ENCODE results near the gene CMSS1. TPM values are rescaled to one million over a fixed set of nuclear protein-coding genes. Genes with fewer than 3 reads are reported as not detected.
A peak's percentile ranks its signal among the peaks of the same experiment; 100 is the strongest.

Gene CMSS1
- total RNA-seq, 8 experiments from 2014 or later: 28.2 to 57.2 (median 41.5) TPM

DNA sequence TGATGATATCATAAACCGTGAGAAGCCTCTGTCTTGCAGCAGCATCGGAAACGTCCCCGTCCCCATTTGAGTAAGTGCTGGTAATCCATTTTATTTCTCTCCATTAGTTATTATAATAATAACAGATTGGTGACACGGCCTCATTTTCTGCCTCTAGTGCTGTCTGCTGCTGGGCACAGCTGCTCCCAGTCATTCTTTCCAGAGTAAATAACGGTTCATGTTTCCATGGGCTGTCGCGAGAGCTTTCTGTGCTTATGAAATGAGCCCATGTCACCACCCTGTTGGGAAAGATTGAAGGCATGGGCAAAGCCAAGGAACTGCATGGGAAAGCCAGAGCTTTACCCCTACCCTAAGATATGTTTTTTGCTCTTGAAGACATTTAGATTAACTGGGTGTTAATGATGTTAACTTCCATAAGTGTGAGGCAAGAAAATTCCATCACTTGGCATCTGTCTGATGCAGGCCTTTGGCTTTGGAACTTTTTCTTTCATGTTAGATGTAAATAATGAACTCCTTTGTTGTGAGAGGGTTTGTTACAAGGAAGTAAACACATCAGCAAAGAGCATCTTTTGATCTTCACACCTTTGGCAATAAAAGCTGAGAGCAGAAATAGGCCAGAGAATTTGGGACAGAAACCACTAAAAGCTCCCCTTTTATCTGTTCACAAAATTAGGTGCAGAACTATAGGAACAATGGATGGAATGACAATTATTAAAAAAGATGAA lies 154.9 kb downstream of the CMSS1 start:
- peak in 5 of 8 experiments; percentile 60 to 92 (median 85) for ATAC-seq (replicated peaks in 6 of 8)
- 0 to 100% (median 68%) methylated on average over 1 to 7 of the region's 8 CpGs; no CpG with 5 or more reads in 1 of the 10 experiments for WGBS, 10 experiments
- H3K4me1 ChIP-seq (replicated peaks in 1 of 2): peaks cover 14 to 23% of the 10 kb centered on the region in 2 donors
- in situ Hi-C loops (cut with MboI; ENCODE audit: low pct_unique_long_range_greater_than_20kb in 2 of 9, low sequenced_read_pairs in 9 of 9, unreplicated experiment in 9 of 9): no loop called here
- no peak overlapping the region for H3K4me3 ChIP-seq
- H3K27ac ChIP-seq: peak overlapping the region; percentile 24 to 31

DNA sequence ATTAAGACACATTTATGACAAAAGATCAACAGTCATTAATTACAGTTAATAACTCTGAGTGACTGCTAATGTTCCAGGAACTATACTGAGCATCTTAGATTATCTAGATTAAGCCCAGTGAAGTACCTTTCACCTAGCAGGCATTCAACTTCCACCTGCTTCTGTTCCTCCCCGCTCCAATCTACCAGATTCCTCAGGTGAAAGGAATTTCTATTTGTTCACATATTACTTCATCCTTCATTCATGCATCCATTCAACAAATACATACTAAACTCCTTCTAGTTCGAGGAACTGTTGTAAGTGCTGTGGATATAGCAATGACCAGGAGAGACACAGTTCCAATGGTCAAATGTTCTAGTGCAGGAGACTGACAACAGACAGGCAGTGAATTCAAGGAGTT lies 157.3 kb downstream of the CMSS1 start:
- H3K4me1 ChIP-seq (replicated peaks in 1 of 2): peaks cover 5 to 12% of the 10 kb centered on the region in 2 donors
- 80 to 100% (median 100%) methylated on average over 1 to 2 of the region's 2 CpGs; no CpG with 5 or more reads in 2 of the 10 experiments for whole genome bisulfite sequencing, 10 experiments
- H3K4me3 ChIP-seq: no peak overlapping the region
- ATAC-seq (replicated peaks in 6 of 8): no peak
- in situ Hi-C loops (cut with MboI; ENCODE audit: low pct_unique_long_range_greater_than_20kb in 2 of 9, low sequenced_read_pairs in 9 of 9, unreplicated experiment in 9 of 9): no loop called here
- no peak overlapping the region for H3K27ac ChIP-seq

DNA sequence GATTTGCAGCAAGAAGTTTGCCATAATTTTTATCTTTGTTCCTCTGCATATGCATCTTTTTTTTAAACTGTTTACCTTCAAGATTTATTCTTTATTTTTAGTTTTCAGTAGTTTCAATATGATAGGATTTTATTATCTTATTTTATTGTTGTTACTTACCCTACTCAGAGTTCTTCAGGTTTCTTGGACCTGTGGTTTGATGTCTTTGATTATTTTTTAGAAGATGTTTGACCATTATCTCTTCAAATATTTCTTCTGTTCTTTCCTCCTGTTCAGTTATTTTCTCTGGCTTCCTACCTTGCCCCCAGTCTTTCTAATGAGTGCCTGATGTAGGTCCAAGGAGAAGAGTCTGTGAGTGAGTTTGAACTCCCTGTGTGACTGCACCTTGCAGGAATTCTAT lies 158.9 kb downstream of the CMSS1 start:
- no peak for ATAC-seq (replicated peaks in 6 of 8)
- Histone ChIP-seq H3K4me1 (replicated peaks in 1 of 2) (peaks cover 5 to 12% of the 10 kb centered on the region in 2 donors), H3K27ac (no peak overlapping the region), H3K4me3 (no peak overlapping the region)
- in situ Hi-C loops (cut with MboI; ENCODE audit: low pct_unique_long_range_greater_than_20kb in 2 of 9, low sequenced_read_pairs in 9 of 9, unreplicated experiment in 9 of 9): no loop called here

DNA sequence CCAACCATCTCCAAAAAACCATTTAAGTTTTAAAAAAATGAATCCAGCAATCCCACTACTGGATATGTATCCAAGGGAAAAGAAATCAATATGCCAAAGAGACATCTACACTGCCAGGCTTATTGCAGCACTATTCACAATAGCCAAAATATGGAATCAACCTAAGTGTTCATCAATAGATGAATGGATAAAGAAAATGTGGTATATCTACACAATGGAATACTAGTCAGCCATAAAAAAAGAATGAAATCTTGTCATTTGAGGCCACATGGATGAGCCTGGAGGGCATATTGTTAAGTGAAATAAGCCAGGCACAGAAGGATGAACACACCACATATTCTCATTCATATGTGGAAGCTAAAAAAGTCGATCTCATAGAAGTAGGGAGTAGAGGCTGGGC lies 160.6 kb downstream of the CMSS1 start:
- no peak overlapping the region for H3K4me3 ChIP-seq
- H3K27ac ChIP-seq: no peak overlapping the region
- no CpG with 5 or more reads among the region's 1 CpG for WGBS, 10 experiments
- ATAC-seq (replicated peaks in 6 of 8): no peak
- in situ Hi-C loops (cut with MboI; ENCODE audit: low pct_unique_long_range_greater_than_20kb in 2 of 9, low sequenced_read_pairs in 9 of 9, unreplicated experiment in 9 of 9): no loop called here
- no peaks in the 10 kb centered on the region for H3K4me1 ChIP-seq (replicated peaks in 1 of 2)

DNA sequence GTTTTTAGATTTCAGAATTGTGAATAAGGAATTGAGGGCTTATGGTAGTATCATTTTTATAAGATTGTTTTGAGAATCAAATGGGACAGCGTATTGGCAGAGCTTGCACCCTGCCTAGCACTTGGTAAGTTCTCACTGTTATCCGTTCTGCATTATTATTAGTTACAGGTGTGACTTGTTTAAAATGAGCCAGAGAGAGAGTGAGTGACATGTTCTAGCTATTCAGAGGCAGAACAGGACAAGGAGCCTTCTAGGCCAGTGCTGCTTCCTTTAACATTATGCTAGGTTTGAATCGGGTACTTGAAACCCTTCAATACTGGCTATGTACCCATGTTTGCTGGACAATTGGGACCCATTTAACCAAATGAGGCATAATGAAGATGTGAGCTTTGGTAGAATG lies 162.9 kb downstream of the CMSS1 start:
- 50 to 100% (median 89%) methylated on average over 1 to 3 of the region's 3 CpGs; no CpG with 5 or more reads in 2 of the 10 experiments for WGBS, 10 experiments
- Histone ChIP-seq H3K4me3 (no peak overlapping the region), H3K4me1 (replicated peaks in 1 of 2) (no peaks in the 10 kb centered on the region), H3K27ac (no peak overlapping the region)
- no peak for ATAC-seq (replicated peaks in 6 of 8)
- in situ Hi-C loops (cut with MboI; ENCODE audit: low pct_unique_long_range_greater_than_20kb in 2 of 9, low sequenced_read_pairs in 9 of 9, unreplicated experiment in 9 of 9): no loop called here

DNA sequence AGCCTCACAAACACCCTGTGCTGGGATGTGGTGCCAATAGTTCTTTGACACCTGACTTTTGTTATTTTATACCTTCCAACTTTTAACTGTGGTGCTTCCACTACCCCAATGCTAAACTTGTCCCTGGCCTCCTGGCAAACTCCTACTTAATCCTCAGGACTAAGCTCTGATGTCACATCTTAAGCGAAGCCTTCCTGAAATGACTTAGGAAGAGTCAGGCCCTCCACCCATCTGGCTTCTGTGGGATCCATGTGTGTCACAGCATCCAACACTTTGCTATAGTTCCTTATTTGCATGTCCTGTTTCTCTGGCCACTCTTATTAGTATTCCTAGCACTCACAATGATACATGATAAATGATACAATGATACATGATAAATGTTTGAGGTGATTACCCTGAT lies 163.5 kb downstream of the CMSS1 start:
- Histone ChIP-seq H3K27ac (no peak overlapping the region), H3K4me1 (replicated peaks in 1 of 2) (no peaks in the 10 kb centered on the region), H3K4me3 (no peak overlapping the region)
- in situ Hi-C loops (cut with MboI; ENCODE audit: low pct_unique_long_range_greater_than_20kb in 2 of 9, low sequenced_read_pairs in 9 of 9, unreplicated experiment in 9 of 9): no loop called here
- no peak for ATAC-seq (replicated peaks in 6 of 8)
- WGBS, 10 experiments: 80 to 100% (median 100%) methylated on average over 1 of the region's 1 CpG; no CpG with 5 or more reads in 5 of the 10 experiments

DNA sequence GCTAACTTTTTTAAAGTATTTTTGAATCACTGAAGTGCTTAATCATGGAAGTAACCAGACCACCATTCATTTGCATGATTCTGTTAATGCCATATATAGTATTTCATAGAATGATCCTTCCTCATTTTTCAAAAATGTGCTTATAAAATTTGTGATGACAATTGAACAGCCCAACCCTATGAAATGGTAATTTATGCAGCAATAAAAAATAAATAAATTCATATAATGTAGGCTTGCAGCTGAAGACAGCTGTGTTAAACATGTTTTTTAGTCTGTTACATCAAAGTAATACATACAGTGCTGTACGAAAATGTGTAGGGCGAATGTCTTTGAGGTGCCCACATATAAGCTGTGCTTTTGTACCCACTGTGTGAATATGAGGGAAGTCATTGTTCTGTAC lies 165.0 kb downstream of the CMSS1 start:
- in situ Hi-C loops (cut with MboI; ENCODE audit: low pct_unique_long_range_greater_than_20kb in 2 of 9, low sequenced_read_pairs in 9 of 9, unreplicated experiment in 9 of 9): no loop called here
- ATAC-seq (replicated peaks in 6 of 8): peak in 3 of 8 experiments; percentile 93 to 97 (median 96)
- H3K4me3 ChIP-seq: no peak overlapping the region
- WGBS, 10 experiments: 0 to 100% (median 90%) methylated on average over 1 to 2 of the region's 2 CpGs; no CpG with 5 or more reads in 1 of the 10 experiments
- H3K4me1 ChIP-seq (replicated peaks in 1 of 2): no peaks in the 10 kb centered on the region
- no peak overlapping the region for H3K27ac ChIP-seq

DNA sequence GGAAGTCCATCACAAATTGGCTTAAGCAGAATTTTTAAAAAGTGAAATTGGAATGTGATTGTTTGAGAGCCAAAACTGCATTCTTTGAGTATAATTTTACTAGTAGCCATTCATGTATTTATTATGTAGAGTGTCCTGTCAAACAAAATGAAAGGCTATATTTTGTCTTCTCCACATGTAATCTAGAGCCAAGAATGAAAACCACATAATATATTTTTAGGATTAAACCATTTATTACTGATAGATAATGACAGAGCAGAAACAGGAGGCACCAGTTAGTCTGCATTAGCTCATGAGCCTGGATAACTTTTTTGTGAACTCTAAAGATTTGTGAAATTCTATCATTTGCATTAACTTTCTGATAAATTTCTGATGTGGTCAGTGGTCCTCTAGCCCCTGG lies 166.5 kb downstream of the CMSS1 start:
- H3K4me3 ChIP-seq: no peak overlapping the region
- no peak overlapping the region for H3K27ac ChIP-seq
- in situ Hi-C loops (cut with MboI; ENCODE audit: low pct_unique_long_range_greater_than_20kb in 2 of 9, low sequenced_read_pairs in 9 of 9, unreplicated experiment in 9 of 9): no loop called here
- no peaks in the 10 kb centered on the region for H3K4me1 ChIP-seq (replicated peaks in 1 of 2)
- no peak for ATAC-seq (replicated peaks in 6 of 8)

DNA sequence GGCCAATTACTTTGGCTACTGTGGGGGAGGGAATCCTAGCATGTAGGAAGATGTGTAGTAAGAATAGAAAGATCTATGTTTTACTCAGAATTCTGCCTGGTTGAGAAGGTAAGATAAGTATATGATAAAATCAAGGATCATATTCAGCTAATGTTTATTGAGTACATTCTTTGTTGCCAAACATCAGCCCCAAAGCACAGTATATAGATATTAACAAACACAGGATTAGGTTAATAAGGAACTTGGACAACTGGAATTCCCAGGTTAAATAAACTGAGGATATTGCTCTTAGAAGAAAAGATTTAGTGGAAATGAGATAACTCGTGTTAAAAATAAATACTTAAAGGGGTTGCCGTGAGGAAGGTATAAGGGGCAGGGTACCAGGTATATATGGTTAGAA lies 167.0 kb downstream of the CMSS1 start:
- Histone ChIP-seq H3K4me3 (no peak overlapping the region), H3K4me1 (replicated peaks in 1 of 2) (no peaks in the 10 kb centered on the region), H3K27ac (no peak overlapping the region)
- 82 to 100% (median 95%) methylated on average over 1 to 2 of the region's 2 CpGs; no CpG with 5 or more reads in 1 of the 10 experiments for WGBS, 10 experiments
- in situ Hi-C loops (cut with MboI; ENCODE audit: low pct_unique_long_range_greater_than_20kb in 2 of 9, low sequenced_read_pairs in 9 of 9, unreplicated experiment in 9 of 9): no loop called here
- ATAC-seq (replicated peaks in 6 of 8): no peak

DNA sequence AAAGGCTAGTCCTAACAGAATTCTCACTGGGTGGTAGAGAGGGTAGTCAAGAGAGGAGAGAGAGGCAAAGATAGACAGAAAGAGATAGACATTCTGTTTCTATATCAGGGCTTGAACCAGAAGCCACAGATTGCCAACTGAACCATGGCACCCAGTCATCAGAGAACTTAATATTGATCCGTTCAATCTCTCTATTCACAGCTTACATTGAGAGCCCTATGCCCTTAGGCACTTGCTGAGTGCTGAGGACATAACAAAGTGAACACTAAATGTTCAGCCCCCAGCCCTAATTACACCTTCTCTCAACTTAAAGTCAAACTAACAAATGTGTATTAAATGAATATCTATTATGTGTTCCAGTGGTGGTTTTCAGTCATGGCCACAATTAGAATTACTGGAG lies 172.5 kb downstream of the CMSS1 start:
- Histone ChIP-seq H3K4me3 (no peak overlapping the region), H3K4me1 (replicated peaks in 1 of 2) (no peaks in the 10 kb centered on the region), H3K27ac (no peak overlapping the region)
- in situ Hi-C loops (cut with MboI; ENCODE audit: low pct_unique_long_range_greater_than_20kb in 2 of 9, low sequenced_read_pairs in 9 of 9, unreplicated experiment in 9 of 9): no loop called here
- ATAC-seq (replicated peaks in 6 of 8): no peak
- WGBS, 10 experiments: 80 to 100% (median 91%) methylated on average over 1 of the region's 1 CpG; no CpG with 5 or more reads in 5 of the 10 experiments

DNA sequence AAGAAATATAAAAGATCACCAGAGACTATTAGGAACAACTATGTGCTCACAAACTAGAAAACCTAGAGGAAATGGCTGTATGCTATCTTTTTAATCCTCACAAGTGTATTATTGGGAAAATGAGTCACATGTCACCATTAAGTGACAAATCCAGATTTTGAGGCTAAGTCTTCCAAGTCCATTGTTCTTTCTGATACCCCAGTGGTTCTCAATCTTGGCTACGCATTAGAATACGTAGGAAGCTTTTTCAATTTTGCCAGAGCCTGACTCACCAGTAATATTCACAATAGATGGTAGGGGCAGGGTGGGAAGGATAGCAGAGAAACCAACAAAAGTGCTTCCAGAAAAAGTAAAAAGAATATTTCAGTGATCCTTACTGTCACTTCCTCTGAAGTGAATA lies 179.6 kb downstream of the CMSS1 start:
- Histone ChIP-seq H3K4me3 (no peak overlapping the region), H3K4me1 (replicated peaks in 1 of 2) (peaks cover 7% of the 10 kb centered on the region in 2 donors), H3K27ac (no peak overlapping the region)
- no peak for ATAC-seq (replicated peaks in 6 of 8)
- WGBS, 10 experiments: 61 to 100% (median 84%) methylated on average over 2 of the region's 2 CpGs; no CpG with 5 or more reads in 2 of the 10 experiments
- in situ Hi-C loops (cut with MboI; ENCODE audit: low pct_unique_long_range_greater_than_20kb in 2 of 9, low sequenced_read_pairs in 9 of 9, unreplicated experiment in 9 of 9): no loop called here

DNA sequence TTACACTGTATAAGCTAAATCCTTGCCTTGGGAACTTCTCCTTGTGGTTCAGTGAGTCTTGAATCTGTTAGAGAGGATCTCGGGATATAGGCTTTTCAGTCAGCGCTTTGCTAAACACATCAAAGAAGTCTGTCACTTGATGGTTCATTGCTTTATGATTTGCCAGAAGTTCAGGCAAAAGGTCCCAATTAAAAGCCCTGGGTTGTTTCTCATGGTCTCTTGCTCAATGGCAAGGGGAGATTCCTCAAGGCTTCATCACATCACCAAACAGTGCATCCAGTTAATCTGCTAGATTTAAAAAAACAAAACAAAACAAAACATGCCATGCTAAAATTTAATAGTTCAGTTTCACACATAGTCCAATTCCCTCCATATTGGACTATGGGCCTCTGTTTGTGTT lies 181.9 kb downstream of the CMSS1 start:
- ATAC-seq (replicated peaks in 6 of 8): no peak
- WGBS, 10 experiments: 78 to 100% (median 93%) methylated on average over 1 to 2 of the region's 2 CpGs; no CpG with 5 or more reads in 4 of the 10 experiments
- in situ Hi-C loops (cut with MboI; ENCODE audit: low pct_unique_long_range_greater_than_20kb in 2 of 9, low sequenced_read_pairs in 9 of 9, unreplicated experiment in 9 of 9): no loop called here
- H3K27ac ChIP-seq: no peak overlapping the region
- no peak overlapping the region for H3K4me3 ChIP-seq
- peaks cover 16 to 20% of the 10 kb centered on the region in 2 donors for H3K4me1 ChIP-seq (replicated peaks in 1 of 2)

DNA sequence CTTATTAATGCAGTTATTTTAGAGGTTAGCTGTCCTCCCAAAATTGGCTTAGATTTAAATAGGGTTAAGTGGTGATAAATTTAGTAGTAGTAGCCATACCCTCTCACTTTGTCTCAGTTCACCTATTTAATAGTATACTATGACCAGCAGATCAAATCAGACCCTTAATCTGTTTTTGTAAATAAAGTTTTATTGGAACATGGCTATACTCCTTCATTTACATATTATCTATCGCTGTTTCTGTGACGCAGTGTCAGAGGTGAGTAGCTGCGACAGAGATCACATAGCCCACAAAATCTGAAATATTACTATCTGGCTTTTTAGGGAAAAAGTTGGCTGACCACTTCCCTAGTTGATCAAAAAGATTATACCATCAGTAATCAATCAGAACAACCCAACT lies 183.4 kb downstream of the CMSS1 start:
- no peak overlapping the region for H3K4me3 ChIP-seq
- in situ Hi-C loops (cut with MboI; ENCODE audit: low pct_unique_long_range_greater_than_20kb in 2 of 9, low sequenced_read_pairs in 9 of 9, unreplicated experiment in 9 of 9): no loop called here
- ATAC-seq (replicated peaks in 6 of 8): no peak
- peaks cover 16 to 20% of the 10 kb centered on the region in 2 donors for H3K4me1 ChIP-seq (replicated peaks in 1 of 2)
- WGBS, 10 experiments: 83 to 100% (median 100%) methylated on average over 1 to 3 of the region's 3 CpGs; no CpG with 5 or more reads in 3 of the 10 experiments
- no peak overlapping the region for H3K27ac ChIP-seq

Measured in motor neuron (in vitro differentiated cells).